Tibial nerve (tissue), 4 donors: ENCODE measurements around the gene SYDE1. TPM values are rescaled to one million over a fixed set of nuclear protein-coding genes. Genes with fewer than 3 reads are reported as not detected.

Experiments
- DNase-seq, 2 donors: peaks; one replicate each; pipeline ENCODE4 v3.0.0-alpha.2; 2019; ENCODE audit warnings: low spot score in 2 of 2
- H3K27ac ChIP-seq, 4 donors: fragments of 200-600 bp; sonication (generic) in 3 of 4; one replicate each; pipeline ENCODE4 v1.5.1; 2017 to 2019; ENCODE audit warnings: mild to moderate bottlenecking in 1 of 4
- H3K27me3 ChIP-seq, 2 donors: fragments of 200-600 bp; sonication (generic) in 1 of 2; one replicate each; pipeline versions ENCODE4 v1.5.1 to v1.6.0; 2017 to 2019
- H3K36me3 ChIP-seq, 3 donors: fragments of 200-600 bp; sonication (generic); one replicate each; pipeline ENCODE4 v1.5.1; 2018 to 2019
- H3K4me1 ChIP-seq, 4 donors: fragments of 200-600 bp; sonication (generic) in 3 of 4; one replicate each; pipeline ENCODE4 v1.5.1; 2017 to 2019
- H3K4me3 ChIP-seq, 4 donors: fragments of 200-600 bp; sonication (generic) in 3 of 4; one replicate each; pipeline ENCODE4 v1.5.1; 2017 to 2019; ENCODE audit warnings: mild to moderate bottlenecking in 1 of 4, moderate library complexity in 1 of 4
- H3K9me3 ChIP-seq, 4 donors: fragments of 200-600 bp; sonication (generic) in 3 of 4; one replicate each; pipeline ENCODE4 v1.5.1; 2017 to 2019
- EP300 ChIP-seq, 2 donors: sonication (generic); formaldehyde crosslinking; IDR thresholded peaks; one replicate each; pipeline ENCODE4 v1.6.1; 2017; ENCODE audit warnings: antibody characterized with exemption in 2 of 2, mild to moderate bottlenecking in 1 of 2
- POLR2A ChIP-seq, 2 donors: fragments of 450-650 bp; IDR thresholded peaks; one replicate each; pipeline ENCODE4 v1.6.1; 2017; ENCODE audit warnings: antibody characterized with exemption in 2 of 2, mild to moderate bottlenecking in 2 of 2, moderate library complexity in 2 of 2
- WGBS, 2 donors: methylation state at CpG; one replicate each; pipeline ENCODE4 v1.1.5; 2018; 5-methylcytosine and 5-hydroxymethylcytosine counted together
- total RNA-seq, 4 donors: library from RNA; depleted of rRNA; stranded (reverse); fragments of >200 nt; gene quantifications; one replicate each; pipeline ENCODE4 v1.1.0, GENCODE V29; 2016
- TF ChIP-seq, protein P1 (sequence below), 5 experiments: fragments of 200-600 bp in 3 of 5; fragments of 450-650 bp in 2 of 5; sonication (generic) in 3 of 5; IDR thresholded peaks; one replicate each; pipeline ENCODE4 v1.5.1; 2016 to 2019; ENCODE audit warnings: antibody characterized with exemption in 5 of 5, mild to moderate bottlenecking in 3 of 5, moderate library complexity in 2 of 5

The SYDE1 gene
- total RNA-seq, 4 donors from 2014 or later: 31.9 to 58.6 (median 49.4) TPM

DNA sequence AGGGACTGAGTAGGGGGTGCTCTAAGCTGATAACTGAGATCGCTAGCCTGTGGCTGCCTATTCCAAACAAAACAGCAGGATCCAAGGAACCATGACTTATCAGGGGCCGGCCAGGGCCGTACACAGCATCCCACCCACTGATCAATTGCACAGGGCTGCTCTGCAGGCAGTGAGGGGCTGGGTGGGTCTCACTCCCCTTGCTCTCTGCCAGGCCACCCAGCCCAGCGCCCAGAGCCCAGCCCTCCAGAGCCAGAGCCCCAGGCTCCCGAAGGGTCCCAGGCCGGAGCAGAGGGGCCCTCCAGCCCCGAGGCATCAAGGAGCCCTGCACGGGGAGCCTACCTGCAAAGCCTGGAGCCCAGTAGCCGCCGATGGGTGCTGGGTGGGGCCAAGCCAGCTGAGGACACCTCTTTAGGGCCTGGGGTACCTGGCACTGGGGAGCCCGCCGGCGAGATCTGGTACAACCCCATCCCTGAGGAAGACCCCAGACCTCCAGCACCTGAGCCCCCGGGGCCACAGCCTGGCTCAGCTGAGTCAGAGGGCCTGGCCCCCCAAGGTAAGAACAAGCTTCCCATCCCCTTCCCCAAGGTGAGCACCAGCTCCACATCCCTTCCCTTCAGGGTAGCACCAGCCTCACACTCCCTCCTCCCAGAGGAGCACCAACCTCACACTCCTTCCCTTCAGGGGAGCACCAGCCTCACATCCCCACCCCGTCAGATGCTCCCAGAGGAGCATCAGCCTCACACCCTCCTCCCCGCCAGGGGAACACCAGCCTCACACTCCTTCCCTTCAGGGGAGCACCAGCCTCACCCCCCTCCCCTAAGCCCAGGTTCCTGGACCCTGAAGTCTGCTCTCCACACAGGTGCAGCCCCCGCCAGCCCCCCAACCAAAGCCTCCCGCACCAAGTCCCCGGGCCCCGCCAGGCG, 1.9 kb downstream of the SYDE1 start:
- Histone ChIP-seq H3K4me3 (no peak overlapping the region), H3K9me3 (peaks cover 0 to 11% (median 0%) of the 10 kb centered on the region in 4 donors), H3K36me3 (peaks cover 0 to 54% (median 3%) of the 10 kb centered on the region in 3 donors), H3K27me3 (no peaks in the 10 kb centered on the region), H3K4me1 (peaks cover 0 to 24% (median 2%) of the 10 kb centered on the region in 4 donors), H3K27ac (peak overlapping the region in 3 of 4 donors; percentile 92 to 96 (median 95))
- TF ChIP-seq POLR2A (IDR thresholded peaks at IDR 0.05) (no peak), EP300 (IDR thresholded peaks at IDR 0.05) (no peak)
- TF ChIP-seq, protein P1, sequence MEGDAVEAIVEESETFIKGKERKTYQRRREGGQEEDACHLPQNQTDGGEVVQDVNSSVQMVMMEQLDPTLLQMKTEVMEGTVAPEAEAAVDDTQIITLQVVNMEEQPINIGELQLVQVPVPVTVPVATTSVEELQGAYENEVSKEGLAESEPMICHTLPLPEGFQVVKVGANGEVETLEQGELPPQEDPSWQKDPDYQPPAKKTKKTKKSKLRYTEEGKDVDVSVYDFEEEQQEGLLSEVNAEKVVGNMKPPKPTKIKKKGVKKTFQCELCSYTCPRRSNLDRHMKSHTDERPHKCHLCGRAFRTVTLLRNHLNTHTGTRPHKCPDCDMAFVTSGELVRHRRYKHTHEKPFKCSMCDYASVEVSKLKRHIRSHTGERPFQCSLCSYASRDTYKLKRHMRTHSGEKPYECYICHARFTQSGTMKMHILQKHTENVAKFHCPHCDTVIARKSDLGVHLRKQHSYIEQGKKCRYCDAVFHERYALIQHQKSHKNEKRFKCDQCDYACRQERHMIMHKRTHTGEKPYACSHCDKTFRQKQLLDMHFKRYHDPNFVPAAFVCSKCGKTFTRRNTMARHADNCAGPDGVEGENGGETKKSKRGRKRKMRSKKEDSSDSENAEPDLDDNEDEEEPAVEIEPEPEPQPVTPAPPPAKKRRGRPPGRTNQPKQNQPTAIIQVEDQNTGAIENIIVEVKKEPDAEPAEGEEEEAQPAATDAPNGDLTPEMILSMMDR (IDR thresholded peaks at IDR 0.05): no peak
- WGBS, 2 donors: 75 to 79% methylated on average over 18 of the region's 21 CpGs
- DNase-seq: no peak

DNA sequence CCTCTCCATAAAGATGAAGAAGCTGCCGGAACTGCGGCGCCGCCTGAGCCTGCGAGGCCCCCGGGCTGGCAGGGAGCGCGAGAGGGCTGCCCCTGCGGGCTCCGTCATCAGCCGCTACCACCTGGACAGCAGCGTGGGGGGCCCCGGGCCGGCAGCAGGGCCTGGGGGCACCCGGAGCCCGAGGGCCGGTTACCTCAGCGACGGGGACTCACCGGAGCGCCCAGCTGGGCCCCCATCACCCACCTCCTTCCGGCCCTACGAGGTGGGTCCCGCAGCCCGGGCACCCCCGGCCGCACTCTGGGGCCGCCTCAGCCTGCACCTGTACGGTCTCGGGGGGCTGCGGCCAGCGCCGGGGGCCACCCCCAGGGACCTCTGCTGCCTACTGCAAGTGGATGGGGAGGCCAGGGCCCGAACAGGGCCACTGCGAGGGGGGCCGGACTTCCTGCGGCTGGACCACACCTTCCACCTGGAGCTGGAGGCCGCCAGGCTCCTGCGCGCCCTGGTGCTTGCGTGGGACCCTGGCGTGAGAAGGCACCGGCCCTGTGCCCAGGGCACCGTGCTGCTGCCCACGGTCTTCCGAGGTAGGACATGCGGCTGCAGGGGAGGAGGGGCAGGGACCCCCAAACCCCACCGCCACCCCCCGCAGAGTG, 2.7 kb downstream of the SYDE1 start:
- Histone ChIP-seq H3K4me1 (peaks cover 0 to 27% (median 4%) of the 10 kb centered on the region in 4 donors), H3K36me3 (peaks cover 0 to 61% (median 3%) of the 10 kb centered on the region in 3 donors), H3K4me3 (no peak overlapping the region), H3K27ac (no peak overlapping the region), H3K9me3 (peaks cover 0 to 3% (median 0%) of the 10 kb centered on the region in 4 donors), H3K27me3 (no peaks in the 10 kb centered on the region)
- 91 to 100% methylated on average over 7 to 20 of the region's 49 CpGs for WGBS, 2 donors
- DNase-seq: no peak
- TF ChIP-seq EP300 (IDR thresholded peaks at IDR 0.05) (no peak), POLR2A (IDR thresholded peaks at IDR 0.05) (no peak)
- TF ChIP-seq, protein P1 (IDR thresholded peaks at IDR 0.05): no peak

DNA sequence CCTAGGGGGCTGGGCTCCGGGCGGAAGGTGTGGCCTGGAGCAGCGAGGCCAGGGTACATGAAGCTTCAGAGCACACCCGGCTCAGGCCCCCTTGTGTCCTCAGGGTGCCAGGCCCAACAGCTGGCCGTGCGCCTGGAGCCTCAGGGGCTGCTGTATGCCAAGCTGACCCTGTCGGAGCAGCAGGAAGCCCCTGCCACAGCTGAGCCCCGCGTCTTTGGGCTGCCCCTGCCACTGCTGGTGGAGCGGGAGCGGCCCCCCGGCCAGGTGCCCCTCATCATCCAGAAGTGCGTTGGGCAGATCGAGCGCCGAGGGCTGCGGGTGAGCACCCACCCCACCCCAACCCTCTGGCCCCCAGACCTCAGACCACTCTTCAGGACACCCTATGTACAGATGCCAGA, 3.2 kb downstream of the SYDE1 start:
- 88 to 100% methylated on average over 3 to 9 of the region's 17 CpGs for WGBS, 2 donors
- peaks cover 0 to 67% (median 3%) of the 10 kb centered on the region in 3 donors for H3K36me3 ChIP-seq
- TF ChIP-seq POLR2A (IDR thresholded peaks at IDR 0.05) (no peak), EP300 (IDR thresholded peaks at IDR 0.05) (no peak)
- TF ChIP-seq, protein P1 (IDR thresholded peaks at IDR 0.05): no peak
- DNase-seq: no peak
- no peak overlapping the region for H3K4me3 ChIP-seq
- H3K27me3 ChIP-seq: no peaks in the 10 kb centered on the region
- H3K27ac ChIP-seq: peak overlapping the region in 1 of 4 donors; percentile 28
- no peaks in the 10 kb centered on the region for H3K9me3 ChIP-seq
- H3K4me1 ChIP-seq: peaks cover 0 to 32% (median 5%) of the 10 kb centered on the region in 4 donors

DNA sequence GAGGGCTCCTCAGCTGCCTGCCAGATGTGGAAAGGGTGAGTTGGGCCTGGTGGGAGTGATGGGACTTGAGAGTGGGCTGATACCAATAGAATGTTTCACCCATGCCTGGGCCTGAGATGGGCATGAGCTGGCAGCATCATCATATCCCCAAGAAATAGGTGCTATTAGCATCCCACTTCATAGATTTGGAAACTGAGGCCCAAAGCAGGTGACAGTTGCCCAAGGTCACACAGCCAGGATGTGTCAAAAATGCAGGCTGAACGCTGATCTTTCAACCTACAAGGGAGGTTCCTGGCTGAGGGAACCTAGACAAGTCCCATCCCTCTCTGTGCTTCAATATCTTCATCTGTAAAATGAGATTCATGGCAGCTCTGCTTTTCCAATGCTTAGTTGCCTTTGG, 4.6 kb downstream of the SYDE1 start:
- Histone ChIP-seq H3K4me1 (peaks cover 0 to 41% (median 6%) of the 10 kb centered on the region in 4 donors), H3K36me3 (peaks cover 3 to 80% (median 7%) of the 10 kb centered on the region in 3 donors), H3K27me3 (no peaks in the 10 kb centered on the region), H3K4me3 (no peak overlapping the region), H3K27ac (no peak overlapping the region), H3K9me3 (no peaks in the 10 kb centered on the region)
- TF ChIP-seq EP300 (IDR thresholded peaks at IDR 0.05) (no peak), POLR2A (IDR thresholded peaks at IDR 0.05) (no peak)
- TF ChIP-seq, protein P1 (IDR thresholded peaks at IDR 0.05): no peak
- WGBS, 2 donors: 92 to 93% methylated on average over 1 of the region's 1 CpG
- DNase-seq: no peak
